ENCODE measurements around the gene DIAPH3.
A peak's percentile ranks its signal among the peaks of the same experiment; 100 is the strongest.
"Not testable (repeated sequence)": the region's sequence is repeated elsewhere in the genome, so short reads cannot be mapped to it uniquely, and the experiment has no call there.

DIAPH3 gene

GRCh38 chr13:60091573-60091972, 72.2 kb downstream of the DIAPH3 start:
- FAIRE-seq: peak; percentile 52

GRCh38 chr13:60090574-60090973, 73.2 kb downstream of the DIAPH3 start:
- no peak for FAIRE-seq

- not testable (repeated sequence) for FAIRE-seq
These were observed 79.9 kb downstream of the DIAPH3 start for GRCh38 chr13:60083780-60084179.

GRCh38 chr13:60080850-60081249, 82.9 kb downstream of the DIAPH3 start:
- FAIRE-seq: no peak

- FAIRE-seq: no peak
These were observed 85.5 kb downstream of the DIAPH3 start for GRCh38 chr13:60078226-60078625.

GRCh38 chr13:60075850-60076249, 87.9 kb downstream of the DIAPH3 start:
- FAIRE-seq: no peak

- FAIRE-seq: no peak
These were observed 89.3 kb downstream of the DIAPH3 start for GRCh38 chr13:60074397-60074796.

- FAIRE-seq: no peak
These were observed 97.5 kb downstream of the DIAPH3 start for GRCh38 chr13:60066226-60066625.

- no peak for FAIRE-seq
These were observed 101.2 kb downstream of the DIAPH3 start for GRCh38 chr13:60062502-60062901.

- no peak for FAIRE-seq
These were observed 102.0 kb downstream of the DIAPH3 start for GRCh38 chr13:60061737-60062136.

GRCh38 chr13:60051754-60052285, 111.9 kb downstream of the DIAPH3 start:
- FAIRE-seq: no peak

- not testable (repeated sequence) for FAIRE-seq
These were observed 115.4 kb downstream of the DIAPH3 start for GRCh38 chr13:60048353-60048752.

GRCh38 chr13:60047918-60048317, 115.8 kb downstream of the DIAPH3 start:
- FAIRE-seq: no peak

- FAIRE-seq: peak; percentile 3
These were observed 119.4 kb downstream of the DIAPH3 start for GRCh38 chr13:60044321-60044720.

GRCh38 chr13:60043262-60043661, 120.5 kb downstream of the DIAPH3 start:
- no peak for FAIRE-seq

- FAIRE-seq: not testable (repeated sequence)
These were observed 123.1 kb downstream of the DIAPH3 start for GRCh38 chr13:60040668-60041067.

GRCh38 chr13:60035874-60036273, 127.9 kb downstream of the DIAPH3 start:
- no peak for FAIRE-seq

- no peak for FAIRE-seq
These were observed 130.9 kb downstream of the DIAPH3 start for GRCh38 chr13:60032851-60033250.

GRCh38 chr13:60028021-60028420, 135.7 kb downstream of the DIAPH3 start:
- FAIRE-seq: no peak

- no peak for FAIRE-seq
These were observed 137.4 kb downstream of the DIAPH3 start for GRCh38 chr13:60026286-60026685.

GRCh38 chr13:60020288-60020687, 143.4 kb downstream of the DIAPH3 start:
- FAIRE-seq: no peak

- FAIRE-seq: no peak
These were observed 144.4 kb downstream of the DIAPH3 start for GRCh38 chr13:60019119-60019993.

- FAIRE-seq: no peak
These were observed 145.2 kb downstream of the DIAPH3 start for GRCh38 chr13:60018536-60018935.

GRCh38 chr13:60016229-60016628, 147.5 kb downstream of the DIAPH3 start:
- no peak for FAIRE-seq

GRCh38 chr13:60013166-60013565, 150.6 kb downstream of the DIAPH3 start:
- FAIRE-seq: no peak

Data from G401.6 (cell line).